T follicular helper cell (primary cell): ENCODE measurements around the gene TMEM212.
"Not testable (repeated sequence)": the region's sequence is repeated elsewhere in the genome, so short reads cannot be mapped to it uniquely, and the experiment has no call there.

ENCODE experiments used
- DNase-seq: peaks from one replicate; pipeline ENCODE4 v3.0.0-alpha.2; 2020; ENCODE audit warnings: low read depth

The TMEM212 gene

DNA sequence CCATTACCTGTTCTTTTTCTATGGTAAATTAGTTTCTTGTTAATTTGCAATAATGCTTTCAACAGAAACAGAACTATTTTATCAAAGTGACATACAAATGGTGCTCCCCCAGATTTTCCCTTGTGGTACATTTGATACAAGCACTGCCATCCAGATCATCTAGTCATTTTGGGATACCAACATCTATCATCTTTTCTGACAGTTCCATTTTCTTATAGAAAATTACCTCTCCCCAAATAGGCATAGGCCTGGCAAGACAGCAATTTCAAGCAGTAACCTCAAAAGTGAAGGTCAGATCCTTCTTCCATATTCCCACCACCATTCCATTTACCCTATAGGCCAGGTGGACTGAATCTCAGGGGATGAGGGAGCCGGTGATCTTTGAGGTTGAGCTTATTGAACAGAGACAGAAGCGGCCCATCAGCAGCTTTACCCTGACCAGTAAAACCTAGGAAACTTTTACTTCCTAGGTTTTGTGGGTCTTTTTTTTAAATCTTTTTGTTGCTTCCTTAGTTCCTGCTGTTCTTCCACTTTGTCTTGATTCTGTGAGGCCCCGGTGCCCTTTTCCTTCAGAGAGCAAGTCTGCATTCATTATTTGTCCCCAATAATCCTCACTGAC, 29.8 kb upstream of the TMEM212 start:
- DNase-seq = no peak

DNA sequence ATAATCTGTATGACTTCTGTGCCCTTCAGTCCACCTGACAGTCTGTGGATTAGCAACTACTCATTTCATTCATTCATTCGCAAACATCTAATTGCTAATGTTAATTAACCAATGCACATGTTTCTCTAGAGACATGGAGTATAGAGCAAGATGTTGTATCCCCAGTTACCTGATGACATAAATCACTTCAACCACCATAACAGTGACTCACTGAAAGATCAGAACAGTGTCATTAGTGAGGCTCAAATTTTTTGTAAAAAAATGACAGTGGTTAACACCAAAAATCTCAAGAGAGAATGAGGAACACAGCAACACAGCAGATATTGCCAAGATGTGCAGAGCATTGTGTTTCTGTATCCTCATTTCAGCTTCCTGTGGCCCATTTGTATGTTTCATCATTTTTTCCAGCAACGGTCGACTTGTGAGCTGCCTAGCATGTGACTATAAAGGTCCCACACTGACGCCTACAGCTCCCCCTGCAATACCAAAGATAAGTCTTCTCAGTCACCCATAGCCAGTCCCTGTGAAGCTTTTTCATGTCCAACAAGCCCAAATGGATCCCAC, 29.2 kb upstream of the TMEM212 start:
- no peak for DNase-seq

DNA sequence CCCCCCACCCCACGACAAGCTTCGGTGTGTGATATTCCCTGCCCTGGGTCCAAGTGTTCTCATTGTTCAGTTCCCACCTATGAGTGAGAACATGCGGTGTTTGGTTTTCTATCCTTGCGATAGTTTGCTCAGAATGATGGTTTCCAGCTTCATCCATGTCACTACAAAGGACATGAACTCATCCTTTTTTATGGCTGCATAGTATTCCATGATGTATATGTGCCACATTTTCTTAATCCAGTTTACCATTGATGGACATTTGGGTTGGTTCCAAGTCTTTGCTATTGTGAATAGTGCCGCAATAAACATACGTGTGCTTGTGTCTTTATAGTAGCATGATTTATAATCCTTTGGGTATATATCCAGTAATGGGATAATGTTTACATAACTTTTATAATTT, 28.5 kb upstream of the TMEM212 start:
- DNase-seq = not testable (repeated sequence)

DNA sequence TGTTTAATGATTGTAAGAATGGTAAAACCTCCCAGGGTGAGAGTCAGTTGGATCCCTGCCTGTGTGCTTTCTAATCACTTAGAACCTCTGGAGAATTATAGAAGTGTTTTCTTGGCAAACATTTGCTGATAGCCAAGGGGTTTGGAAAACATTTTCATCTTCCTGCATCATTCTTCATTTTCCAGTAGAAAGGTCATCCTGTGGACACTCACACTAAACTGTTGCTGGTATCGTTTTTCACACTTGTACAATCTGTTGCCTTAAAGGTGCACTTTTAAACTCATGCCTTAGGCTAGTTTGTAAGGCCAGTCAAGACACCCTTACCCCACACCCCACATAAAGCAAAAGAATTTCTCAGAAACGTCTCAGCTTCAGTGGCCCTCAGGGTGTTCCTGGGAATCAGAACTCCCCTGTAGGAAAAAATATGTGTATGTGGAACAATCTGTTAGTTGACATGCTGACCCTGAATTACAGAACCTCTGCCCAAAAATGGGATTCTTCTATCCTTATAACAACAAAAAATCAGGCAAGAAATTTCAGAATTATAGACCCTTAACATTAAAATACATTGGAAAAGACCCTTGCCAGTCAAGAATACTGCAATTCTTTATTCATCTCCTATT, 27.1 kb upstream of the TMEM212 start:
- no peak for DNase-seq

DNA sequence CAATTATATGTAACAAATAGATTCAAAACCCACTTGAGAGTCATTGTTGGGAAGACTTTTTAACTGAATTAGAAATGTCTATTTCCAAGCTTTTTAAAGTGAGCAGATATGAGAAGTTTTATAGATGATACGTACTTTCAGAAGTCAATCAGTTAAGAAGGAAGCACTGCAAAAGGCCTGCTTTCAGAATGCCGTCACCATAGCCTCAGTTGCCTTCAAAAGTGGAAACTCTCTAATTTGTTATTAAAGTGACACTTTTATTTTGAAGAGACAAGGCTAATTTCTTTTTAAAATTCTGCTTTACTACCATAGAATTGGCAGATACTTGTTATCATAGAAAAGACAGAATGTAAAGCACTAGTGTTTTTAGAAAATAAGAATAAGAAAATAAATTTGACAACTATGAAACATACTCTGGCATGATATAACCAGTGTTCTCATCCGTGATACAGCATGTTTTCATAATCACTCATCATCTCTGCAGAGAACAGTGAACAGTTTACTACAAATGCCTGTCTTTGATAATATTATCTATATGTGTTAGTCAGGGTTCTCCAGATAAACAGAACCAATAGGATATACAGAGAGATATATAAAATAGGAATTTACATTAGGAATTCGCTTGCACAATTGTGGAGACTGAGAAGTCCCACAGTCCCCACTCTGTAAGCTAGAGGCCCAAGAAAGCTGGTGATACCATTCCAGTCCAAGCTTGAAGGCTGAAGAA, 25.9 kb upstream of the TMEM212 start:
- no peak for DNase-seq

DNA sequence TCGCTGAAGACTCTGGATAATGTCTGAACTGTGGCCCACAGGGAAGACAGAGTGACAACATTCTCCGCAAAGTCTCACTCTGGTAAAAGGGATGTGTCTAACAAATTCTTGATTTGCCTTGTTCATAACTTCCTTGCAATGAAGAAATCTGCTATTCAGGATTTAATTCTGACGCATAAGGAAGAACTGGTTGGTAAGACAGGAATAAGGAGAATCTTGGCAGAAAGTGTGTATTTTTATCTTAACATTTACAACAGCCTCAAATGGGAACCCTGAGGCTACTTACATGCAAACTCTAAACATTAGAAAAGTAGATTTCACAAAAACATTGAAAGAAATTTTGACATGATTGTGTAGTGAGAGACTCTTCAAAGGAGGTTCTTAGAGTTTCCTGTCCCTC, 22.1 kb upstream of the TMEM212 start:
- no peak for DNase-seq

DNA sequence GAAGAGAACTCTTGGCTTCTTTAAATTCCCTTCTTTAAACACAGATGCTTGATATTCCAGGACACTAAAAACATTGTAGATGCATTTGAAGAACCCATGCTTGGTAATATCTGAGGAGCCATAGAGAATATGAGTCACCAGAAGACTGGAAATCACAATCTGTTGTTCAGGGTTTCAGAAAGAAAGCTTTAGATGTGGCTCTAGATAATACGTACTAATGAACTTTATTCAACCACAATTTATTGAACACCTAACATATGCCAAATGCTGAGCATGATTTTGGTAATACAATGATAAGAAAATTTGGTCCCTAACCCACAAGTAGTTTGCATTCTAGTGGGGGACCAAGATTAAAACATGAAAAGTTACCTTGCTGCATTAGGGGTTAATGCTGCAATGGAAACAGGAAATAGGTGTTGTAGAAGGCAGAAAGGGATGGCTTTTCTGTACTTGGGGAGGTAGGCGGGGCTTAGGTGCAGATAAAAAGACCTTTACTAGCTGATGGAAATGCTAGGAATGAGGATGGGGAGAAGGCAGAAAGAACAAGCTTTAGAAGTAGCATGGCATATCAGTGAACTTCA, 21.3 kb upstream of the TMEM212 start:
- DNase-seq = no peak

DNA sequence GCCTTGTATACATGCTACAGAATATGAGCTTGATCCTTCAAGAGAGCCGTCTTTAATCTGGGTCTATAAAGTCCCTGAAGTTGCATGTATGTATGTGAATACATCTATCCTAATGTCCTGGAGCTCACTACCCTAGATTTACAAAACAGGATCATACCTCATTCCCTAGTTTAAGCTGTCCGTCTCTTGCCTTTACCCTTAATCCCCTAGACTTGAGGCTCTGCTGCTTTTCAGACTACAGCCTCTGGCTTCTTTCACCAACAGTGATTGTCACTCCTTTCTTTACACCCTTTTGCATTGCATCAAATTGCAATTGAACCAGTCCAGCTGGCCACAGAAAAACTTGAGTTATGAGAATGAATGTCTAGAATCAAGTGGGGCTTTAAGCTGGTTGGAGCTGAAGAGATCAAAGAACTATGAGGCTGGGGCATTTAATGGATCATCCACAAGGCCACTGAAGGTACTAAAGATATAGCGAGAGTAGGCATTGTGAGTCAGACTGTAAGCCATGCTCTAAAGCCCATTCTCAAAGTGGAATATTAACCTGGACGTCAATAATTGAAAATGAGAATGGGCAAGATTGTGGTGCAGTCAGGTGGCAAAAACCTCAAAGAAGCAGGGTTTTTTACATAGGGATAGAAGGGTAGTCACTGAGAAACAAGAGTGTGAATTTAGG, 20.6 kb upstream of the TMEM212 start:
- DNase-seq = no peak

DNA sequence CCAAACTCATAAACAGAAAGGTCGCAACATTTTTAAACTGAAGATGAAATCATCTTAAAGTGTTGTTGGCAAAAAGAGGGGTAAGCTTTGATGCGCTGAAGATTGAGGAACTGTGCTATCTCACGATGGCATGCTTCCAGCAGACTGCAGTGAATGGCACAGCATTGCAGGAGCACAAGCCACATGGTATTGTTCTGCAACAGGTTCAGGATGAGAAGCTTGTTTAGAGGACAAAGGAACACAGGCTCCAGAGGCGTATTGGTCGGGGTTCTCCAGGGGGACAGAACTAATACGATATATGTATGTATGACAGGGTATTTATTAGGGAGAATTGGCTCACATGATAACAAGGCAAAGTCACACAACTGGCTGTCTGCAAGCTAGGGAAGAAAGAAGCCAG, 19.0 kb upstream of the TMEM212 start:
- no peak for DNase-seq

DNA sequence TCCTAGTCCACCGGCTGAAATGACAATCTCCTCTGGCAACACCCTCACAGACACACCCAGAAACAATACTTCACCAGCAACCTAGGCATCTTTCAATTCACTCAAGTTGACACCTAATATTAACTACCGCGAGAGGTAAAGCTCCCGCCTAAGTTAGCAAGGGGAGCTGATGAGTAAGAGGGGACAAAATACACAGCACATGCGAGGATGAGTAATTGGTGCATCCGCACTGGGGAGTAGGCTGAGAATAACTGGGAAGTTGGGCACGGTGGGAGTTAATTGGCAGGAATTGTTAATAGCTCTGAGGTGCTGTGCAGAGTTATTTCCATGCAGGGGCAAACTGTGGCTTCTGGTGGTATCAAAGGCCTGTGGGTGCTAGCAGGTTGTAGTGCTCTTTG, 18.3 kb upstream of the TMEM212 start:
- no peak for DNase-seq

DNA sequence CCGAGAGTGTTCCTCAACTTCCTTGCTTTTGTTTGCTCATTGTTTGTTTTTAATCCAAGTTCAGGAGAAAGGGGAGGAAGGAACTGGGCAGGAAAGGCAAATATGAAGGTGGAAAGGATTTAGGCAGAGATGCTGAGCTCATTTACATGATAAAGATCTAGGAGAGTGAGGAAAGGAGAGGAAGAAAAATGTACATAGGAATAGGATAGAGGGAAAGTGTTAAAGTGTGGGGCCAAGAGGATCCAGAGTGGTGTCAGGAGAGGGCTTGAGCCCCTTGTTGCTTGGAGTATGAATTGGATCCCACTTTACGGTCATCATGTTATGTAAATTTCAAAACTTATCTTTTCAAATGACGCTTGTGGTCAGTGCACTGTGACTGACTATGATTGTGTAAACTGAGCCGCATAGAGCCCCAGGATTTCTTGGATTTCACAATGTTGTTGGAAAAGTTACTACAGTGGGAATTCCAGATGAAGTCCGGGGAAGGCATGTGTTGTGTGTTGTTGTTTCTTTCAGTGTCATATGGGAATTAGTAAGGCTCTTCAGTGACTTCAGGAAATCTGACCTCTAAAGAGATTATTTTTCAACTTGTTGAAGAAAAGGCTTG, 17.8 kb upstream of the TMEM212 start:
- no peak for DNase-seq

DNA sequence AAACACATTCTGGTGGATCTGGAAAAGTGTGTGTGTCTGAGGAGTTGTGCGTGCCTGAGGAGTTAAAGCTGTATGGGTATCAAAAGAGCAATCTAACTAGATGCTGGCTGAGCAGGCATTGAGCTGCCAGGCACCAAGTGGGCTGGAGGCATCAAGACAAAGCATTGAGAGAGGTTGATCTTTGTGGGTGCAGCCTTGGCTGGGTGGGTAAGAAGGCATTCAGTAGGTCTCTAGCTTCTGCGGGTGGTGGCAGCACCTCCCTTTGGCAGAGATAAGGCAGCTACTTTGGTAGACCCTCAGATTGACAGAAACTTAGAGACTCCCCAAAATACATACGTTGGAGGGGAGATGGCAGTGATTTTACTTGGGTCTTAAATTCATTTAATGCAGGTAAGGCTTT, 15.8 kb upstream of the TMEM212 start:
- DNase-seq = no peak

DNA sequence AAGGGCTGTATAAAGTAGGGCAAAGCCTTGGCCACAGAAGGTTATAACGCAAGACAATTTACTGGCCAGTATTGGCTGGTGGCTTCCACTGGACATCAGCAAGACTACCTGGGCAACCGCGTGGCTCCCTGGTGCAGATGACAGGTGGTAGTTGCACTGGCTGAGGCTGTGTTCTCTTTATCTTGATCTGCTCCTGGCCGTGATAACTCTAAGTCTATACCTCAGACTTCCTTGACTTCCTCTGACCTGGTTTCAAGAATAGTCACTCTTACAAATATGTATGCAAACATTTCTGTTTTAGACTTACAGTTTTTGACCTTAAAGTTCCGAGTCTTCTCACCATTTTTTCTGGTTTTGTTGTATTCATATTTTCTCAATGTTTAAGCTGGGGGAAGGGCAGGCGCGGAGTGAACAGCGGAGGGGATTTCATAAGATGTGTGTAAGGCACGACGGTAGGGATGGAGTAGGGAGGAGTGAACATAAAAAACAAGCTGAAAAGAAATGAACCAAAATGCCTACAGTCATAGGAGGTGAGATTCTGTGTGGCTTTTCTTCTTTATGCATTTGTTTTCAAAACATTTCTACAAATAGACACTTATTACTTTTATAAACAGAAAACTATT, 15.2 kb upstream of the TMEM212 start:
- DNase-seq = no peak

DNA sequence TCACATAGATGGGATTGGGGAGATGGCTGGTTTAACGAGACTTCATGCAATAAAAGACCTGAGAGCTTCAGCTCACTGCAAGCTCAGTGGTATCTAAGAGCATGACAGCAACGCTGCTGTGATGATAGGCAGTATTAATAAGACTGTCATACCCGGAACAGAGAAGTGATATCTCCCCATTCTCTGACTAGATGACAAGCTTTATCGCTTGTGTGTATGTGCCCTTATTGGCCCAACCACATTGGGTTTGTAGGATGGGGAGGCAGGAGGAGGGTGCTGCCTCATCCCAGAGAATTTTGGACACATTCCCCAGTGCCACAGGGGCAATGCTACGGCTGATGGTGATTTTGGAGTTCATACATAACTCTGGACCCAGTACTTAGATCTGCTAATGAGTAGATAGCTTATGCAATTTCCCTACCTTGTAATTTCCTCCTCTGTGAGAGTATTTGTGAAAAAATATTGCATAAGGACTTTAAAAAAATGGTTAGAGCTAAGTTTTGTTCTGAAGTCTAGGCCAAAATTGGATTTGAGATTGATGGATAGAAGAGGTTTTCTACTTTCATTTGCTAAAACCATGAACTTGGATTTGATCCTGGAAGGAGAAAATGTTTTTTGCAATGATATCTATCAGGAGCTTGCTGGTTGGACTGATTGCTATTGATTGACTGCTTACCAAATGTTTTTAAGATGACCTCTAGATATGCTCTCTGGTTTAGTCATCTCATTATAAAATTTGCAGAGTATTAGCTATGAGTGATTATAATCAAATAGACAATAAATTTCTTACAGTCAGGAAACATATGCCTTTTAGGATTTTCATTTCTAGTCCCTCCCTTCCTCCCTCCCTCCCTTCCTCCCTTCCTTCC, 14.0 kb upstream of the TMEM212 start:
- no peak for DNase-seq

DNA sequence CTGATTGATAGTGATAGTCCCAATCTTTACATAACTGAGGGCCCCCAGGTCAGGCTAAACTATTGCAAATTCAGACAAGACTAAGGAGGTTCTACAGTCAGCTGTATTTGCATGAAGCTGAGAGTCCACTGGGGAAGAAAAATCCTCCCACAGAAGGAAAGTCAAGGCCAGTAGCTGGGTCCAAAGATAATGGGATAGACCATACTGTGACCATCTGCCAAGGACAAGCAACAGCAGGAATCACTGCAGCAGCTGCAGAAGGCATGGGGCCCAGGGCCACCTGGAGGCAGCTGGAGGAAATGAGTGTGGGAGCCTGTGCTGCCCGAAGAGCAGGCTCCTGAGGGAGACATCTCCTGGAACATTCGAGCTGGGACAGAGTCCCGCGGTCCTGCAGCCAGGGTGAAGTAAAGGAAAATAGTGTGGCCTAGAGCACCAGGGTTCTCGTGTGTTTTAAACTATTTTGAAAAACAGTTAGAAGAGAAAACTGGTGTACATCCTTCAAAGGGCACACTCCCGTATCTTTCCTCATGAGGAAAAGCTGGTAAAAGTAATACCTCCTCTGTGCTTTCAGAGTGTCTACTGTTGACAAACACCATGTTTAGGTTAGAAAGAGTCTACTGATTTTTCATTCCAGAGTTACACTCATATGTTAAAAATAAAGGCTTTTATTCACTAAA, 13.2 kb upstream of the TMEM212 start:
- DNase-seq = no peak

DNA sequence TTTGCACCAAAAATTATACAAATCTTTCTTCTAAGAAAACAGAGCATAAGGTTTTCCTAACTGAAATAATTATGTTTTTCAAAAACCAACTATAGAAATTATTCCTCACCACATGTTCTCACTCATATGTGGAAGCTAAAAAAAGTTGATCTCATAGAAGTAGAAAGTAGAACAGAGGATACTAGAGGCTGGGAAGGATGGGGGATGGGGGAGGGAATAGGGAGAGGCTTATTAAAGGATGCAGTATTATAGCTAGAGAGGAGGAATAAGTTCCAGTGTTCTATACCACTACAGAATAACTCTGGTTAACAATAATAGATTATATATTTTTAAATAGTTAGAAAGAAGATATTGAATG, 12.7 kb upstream of the TMEM212 start:
- no peak for DNase-seq

DNA sequence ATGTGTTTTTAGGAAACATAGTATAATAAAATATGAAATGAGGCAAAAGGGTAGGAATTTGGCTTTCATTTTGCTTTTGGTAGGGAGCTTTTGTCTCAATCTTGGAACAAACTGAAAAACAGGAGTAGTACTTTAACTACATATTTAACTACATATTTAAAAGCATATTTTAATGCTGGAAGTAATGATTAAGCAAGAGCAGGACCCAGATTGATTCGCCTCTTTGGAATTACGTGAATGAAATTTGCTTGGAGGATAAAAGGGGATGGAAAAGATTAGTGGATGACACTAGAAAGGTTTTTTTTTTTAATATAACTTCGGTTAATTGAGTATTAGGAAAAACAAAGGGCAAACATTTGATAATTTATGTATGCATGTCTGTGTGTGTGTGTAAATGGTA, 11.2 kb upstream of the TMEM212 start:
- DNase-seq = no peak

DNA sequence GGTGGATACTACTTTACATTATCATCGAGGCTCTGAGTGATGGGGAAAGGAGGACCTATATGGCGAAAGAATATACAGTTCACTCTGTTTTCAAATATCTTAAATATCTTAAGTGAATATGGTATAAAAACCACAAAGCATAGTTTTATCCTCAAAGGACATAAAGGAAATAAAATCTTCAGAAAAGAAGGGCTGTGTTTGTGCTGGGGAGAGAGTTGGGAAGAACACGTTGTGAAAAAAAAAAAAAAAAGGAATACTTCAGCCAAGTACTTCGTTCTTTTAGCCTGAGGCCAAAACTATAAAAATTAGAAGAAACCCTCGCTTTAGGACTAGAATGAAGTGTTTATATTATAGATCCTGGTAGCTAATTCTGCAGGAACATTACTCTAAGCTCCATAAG, 10.2 kb upstream of the TMEM212 start:
- DNase-seq = no peak

DNA sequence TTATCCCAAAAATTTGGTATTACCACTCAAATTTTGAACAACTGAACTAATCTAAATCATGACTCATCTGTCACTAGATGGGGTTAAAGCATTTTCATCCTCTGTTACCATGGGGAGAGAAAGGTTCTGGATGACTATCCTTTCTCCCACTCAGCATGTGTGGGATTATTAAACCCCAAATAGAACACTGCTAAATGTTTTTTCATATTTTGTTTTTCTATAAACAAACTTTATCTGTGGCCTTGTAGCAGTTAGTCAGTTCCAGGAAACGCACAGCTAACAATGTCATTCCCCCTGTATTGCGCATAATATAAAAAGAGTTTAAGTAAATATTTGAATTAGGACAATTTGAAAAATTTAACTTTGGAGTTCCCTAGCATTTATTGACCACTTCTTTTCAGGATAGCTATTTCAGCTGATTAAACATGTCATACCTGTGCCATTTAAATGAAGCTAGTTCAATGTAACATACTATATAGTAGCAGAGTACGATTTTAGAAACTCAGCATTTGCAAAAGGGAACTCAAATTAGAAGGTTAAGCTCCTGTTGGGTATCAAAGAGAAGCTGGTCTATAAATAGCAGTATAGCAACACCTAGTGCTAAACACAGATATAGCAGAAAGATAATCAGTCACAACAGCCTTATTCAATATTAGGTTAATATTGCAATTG, 9.2 kb upstream of the TMEM212 start:
- DNase-seq = no peak
